Dendritic cell treated with granulocyte-macrophage colony-stimulating factor and Interleukin-4, amounts not matched to agents 40 ng/mL and 50 ng/mL, for 4 days (primary cell): ENCODE results near the gene DOCK9.

ENCODE experiments used
- H3K27ac Mint-ChIP-seq: one replicate; pipeline ENCODE4 v1.8.0; 2022; ENCODE audit warnings: mild to moderate bottlenecking, mixed read lengths
- H3K27me3 Mint-ChIP-seq: one replicate; pipeline ENCODE4 v1.8.0; 2022; ENCODE audit warnings: mild to moderate bottlenecking, mixed read lengths
- H3K36me3 Mint-ChIP-seq: one replicate; pipeline ENCODE4 v1.8.0; 2022; ENCODE audit warnings: low read depth, mixed read lengths
- H3K4me1 Mint-ChIP-seq: one replicate; pipeline ENCODE4 v1.8.0; 2022; ENCODE audit warnings: low read depth, mixed read lengths
- H3K4me3 Mint-ChIP-seq: one replicate; pipeline ENCODE4 v1.8.0; 2022; ENCODE audit warnings: mild to moderate bottlenecking, moderate library complexity, mixed read lengths
- H3K9me3 Mint-ChIP-seq: one replicate; pipeline ENCODE4 v1.8.0; 2022; ENCODE audit warnings: mixed read lengths
- intact Hi-C: fragments of 100-400 bp; cut with micrococcal nuclease; formaldehyde crosslinking; loops from one replicate; pipeline ENCODE4 v1.15.0; 2022

Gene DOCK9

DNA sequence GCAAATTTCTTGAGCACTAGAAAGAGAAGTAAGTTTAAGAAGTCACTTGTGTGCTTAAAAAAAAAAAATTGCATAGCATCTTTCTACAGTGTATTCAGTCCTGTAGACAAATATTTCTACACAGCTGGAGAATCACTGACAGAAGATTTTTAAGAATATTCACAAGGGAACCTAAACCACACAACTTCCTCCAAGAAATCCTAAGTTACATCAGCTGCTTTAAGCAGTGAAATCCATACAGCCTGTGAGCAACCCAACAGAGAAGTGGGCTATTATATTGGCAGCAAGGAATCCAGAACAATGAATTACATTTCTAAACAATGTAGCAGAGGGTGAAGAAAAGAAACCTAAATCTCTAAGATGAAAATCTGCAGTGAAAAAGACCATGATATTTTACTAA lies 1.5 kb downstream of the DOCK9 start:
- Mint-ChIP-seq H3K27ac (no peak overlapping the region), H3K27me3 (peaks cover 45% of the 10 kb centered on the region), H3K4me1 (peaks cover 6% of the 10 kb centered on the region), H3K36me3 (no peaks in the 10 kb centered on the region), H3K9me3 (no peaks in the 10 kb centered on the region), H3K4me3 (no peak overlapping the region)
- intact Hi-C loops: no loop called here

DNA sequence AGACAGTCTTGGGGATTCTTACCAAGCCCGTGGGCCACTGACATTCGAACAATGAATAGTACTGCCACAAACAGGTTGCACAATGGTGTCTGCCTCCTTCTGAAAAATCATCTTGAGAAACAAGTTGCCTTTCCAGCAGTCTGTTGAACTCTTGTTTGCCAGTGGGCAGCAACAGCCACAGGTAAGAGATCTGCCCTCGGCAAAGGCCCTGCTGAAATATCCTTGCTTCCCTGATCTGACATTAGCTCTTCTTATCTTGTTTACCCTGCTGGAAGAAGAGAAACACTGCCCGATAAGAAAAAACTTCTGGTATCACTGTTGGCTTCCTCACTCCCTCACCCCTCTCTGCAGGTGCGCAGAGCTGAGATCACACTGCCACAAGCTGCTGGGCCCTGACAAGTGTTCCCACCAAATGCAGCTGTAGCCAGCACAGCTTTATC lies 2.0 kb downstream of the DOCK9 start:
- Mint-ChIP-seq H3K9me3 (no peaks in the 10 kb centered on the region), H3K27me3 (peaks cover 46% of the 10 kb centered on the region), H3K36me3 (no peaks in the 10 kb centered on the region), H3K4me1 (peaks cover 6% of the 10 kb centered on the region), H3K27ac (no peak overlapping the region), H3K4me3 (no peak overlapping the region)
- intact Hi-C loops: no loop called here

DNA sequence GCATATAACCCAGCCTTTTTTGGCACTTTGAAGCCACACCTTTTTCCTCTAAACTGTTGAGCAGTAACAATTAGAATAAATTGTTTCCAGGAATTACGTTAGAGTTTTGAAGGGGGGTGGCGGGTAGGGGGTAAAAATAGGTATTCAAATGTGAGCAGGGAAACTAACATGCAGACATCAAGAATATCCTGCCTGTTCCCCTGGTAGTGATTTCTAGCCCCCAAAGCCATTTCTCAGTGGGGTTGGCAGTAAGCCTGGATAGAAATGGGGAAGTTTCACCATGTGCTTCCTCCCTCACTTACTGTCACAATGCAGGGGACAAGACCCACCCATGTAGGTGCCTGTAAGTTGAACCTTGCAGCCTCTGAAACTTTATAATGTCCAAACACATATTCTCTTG lies 3.8 kb downstream of the DOCK9 start:
- peaks cover 56% of the 10 kb centered on the region for H3K27me3 Mint-ChIP-seq
- H3K36me3 Mint-ChIP-seq: no peaks in the 10 kb centered on the region
- no peak overlapping the region for H3K27ac Mint-ChIP-seq
- intact Hi-C loops: no loop called here
- no peaks in the 10 kb centered on the region for H3K9me3 Mint-ChIP-seq
- H3K4me3 Mint-ChIP-seq: no peak overlapping the region
- H3K4me1 Mint-ChIP-seq: peaks cover 6% of the 10 kb centered on the region

GRCh38 chr13:98972627-98973026 lies 5.2 kb downstream of the DOCK9 start:
- Mint-ChIP-seq H3K36me3 (no peaks in the 10 kb centered on the region), H3K4me1 (peaks cover 6% of the 10 kb centered on the region), H3K27ac (no peak overlapping the region), H3K4me3 (no peak overlapping the region), H3K27me3 (peaks cover 48% of the 10 kb centered on the region), H3K9me3 (no peaks in the 10 kb centered on the region)
- intact Hi-C loops: no loop called here

DNA sequence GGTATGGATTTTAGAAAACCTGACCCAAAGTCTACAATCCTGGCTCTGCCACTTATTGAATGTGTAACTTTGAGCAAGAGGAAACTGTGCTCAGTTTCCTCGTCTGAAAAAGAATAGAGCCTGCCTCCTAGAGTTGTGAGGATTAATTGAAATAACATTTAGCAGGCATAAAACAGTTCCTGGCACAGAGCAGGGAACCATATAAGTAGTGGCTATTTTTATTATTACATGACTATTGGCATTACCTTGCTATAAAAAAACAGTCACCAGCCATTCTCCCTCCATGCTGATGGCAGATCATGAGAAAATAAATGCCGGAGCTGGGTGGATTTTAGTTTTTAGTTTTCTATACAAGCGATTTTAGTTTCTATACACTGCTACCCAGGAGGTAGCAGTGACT lies 5.8 kb downstream of the DOCK9 start:
- no peak overlapping the region for H3K4me3 Mint-ChIP-seq
- peaks cover 49% of the 10 kb centered on the region for H3K27me3 Mint-ChIP-seq
- no peaks in the 10 kb centered on the region for H3K36me3 Mint-ChIP-seq
- H3K4me1 Mint-ChIP-seq: peaks cover 6% of the 10 kb centered on the region
- intact Hi-C loops: no loop called here
- H3K9me3 Mint-ChIP-seq: no peaks in the 10 kb centered on the region
- H3K27ac Mint-ChIP-seq: no peak overlapping the region

GRCh38 chr13:98970330-98970729 lies 7.5 kb downstream of the DOCK9 start:
- H3K4me1 Mint-ChIP-seq: no peaks in the 10 kb centered on the region
- peaks cover 43% of the 10 kb centered on the region for H3K27me3 Mint-ChIP-seq
- no peak overlapping the region for H3K4me3 Mint-ChIP-seq
- H3K9me3 Mint-ChIP-seq: no peaks in the 10 kb centered on the region
- H3K27ac Mint-ChIP-seq: no peak overlapping the region
- intact Hi-C loops: no loop called here
- H3K36me3 Mint-ChIP-seq: no peaks in the 10 kb centered on the region

GRCh38 chr13:98967491-98967890 lies 10.4 kb downstream of the DOCK9 start:
- no peak overlapping the region for H3K27ac Mint-ChIP-seq

DNA sequence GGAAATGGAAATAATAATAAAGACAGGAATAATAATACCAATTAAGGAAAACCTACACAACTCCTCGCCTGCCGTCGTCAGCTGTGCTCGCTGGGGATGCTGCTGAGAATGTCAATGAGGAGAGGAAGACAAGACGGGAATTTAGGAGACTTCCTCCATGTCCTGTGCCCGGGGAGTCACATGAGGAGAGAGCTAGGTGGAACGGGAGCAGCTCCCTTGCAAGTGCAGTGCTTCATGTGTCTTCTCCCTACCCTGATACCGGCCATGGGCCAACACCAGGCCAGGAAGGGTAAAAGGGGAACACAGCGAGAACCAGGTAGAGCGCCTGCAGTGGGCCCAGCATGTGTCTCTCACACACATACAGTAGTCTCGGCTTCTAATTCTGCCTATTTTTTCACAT lies 11.8 kb downstream of the DOCK9 start:
- intact Hi-C loops: no loop called here
- Mint-ChIP-seq H3K4me1 (no peaks in the 10 kb centered on the region), H3K27ac (no peak overlapping the region), H3K36me3 (no peaks in the 10 kb centered on the region), H3K27me3 (peaks cover 38% of the 10 kb centered on the region), H3K4me3 (no peak overlapping the region), H3K9me3 (no peaks in the 10 kb centered on the region)

More at GRCh38 chr13:98967491-98967890, 10.4 kb downstream of the DOCK9 start:
- Mint-ChIP-seq H3K36me3 (no peaks in the 10 kb centered on the region), H3K4me3 (no peak overlapping the region), H3K27me3 (peaks cover 39% of the 10 kb centered on the region), H3K9me3 (no peaks in the 10 kb centered on the region), H3K4me1 (no peaks in the 10 kb centered on the region)
- intact Hi-C loops: no loop called here

GRCh38 chr13:98965325-98965724 lies 12.5 kb downstream of the DOCK9 start:
- intact Hi-C loops: no loop called here
- H3K36me3 Mint-ChIP-seq: no peaks in the 10 kb centered on the region
- H3K27ac Mint-ChIP-seq: no peak overlapping the region
- no peak overlapping the region for H3K4me3 Mint-ChIP-seq
- no peaks in the 10 kb centered on the region for H3K4me1 Mint-ChIP-seq
- no peaks in the 10 kb centered on the region for H3K9me3 Mint-ChIP-seq
- H3K27me3 Mint-ChIP-seq: peaks cover 34% of the 10 kb centered on the region

DNA sequence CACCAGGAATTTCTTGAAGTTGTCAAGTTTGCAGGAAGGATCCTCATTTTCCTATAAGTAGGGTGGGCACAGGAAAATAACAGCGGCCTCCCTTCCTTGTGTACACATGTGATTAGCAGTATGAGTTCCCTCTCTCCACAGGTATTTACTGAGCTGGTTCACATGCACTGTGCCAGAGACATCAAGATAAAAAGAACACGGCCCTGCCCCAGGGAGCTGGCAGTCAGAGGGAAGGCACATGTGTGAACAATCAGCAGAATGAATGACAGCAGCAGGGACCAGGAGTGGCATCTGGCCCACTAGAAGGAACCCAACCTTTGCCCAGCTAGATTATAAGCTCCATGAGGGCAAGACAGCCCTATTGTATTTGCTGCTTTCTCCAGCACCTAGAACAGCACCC lies 13.9 kb downstream of the DOCK9 start:
- Mint-ChIP-seq H3K36me3 (no peaks in the 10 kb centered on the region), H3K4me3 (no peak overlapping the region), H3K9me3 (no peaks in the 10 kb centered on the region), H3K4me1 (no peaks in the 10 kb centered on the region), H3K27me3 (peaks cover 24% of the 10 kb centered on the region), H3K27ac (no peak overlapping the region)
- intact Hi-C loops: no loop called here

DNA sequence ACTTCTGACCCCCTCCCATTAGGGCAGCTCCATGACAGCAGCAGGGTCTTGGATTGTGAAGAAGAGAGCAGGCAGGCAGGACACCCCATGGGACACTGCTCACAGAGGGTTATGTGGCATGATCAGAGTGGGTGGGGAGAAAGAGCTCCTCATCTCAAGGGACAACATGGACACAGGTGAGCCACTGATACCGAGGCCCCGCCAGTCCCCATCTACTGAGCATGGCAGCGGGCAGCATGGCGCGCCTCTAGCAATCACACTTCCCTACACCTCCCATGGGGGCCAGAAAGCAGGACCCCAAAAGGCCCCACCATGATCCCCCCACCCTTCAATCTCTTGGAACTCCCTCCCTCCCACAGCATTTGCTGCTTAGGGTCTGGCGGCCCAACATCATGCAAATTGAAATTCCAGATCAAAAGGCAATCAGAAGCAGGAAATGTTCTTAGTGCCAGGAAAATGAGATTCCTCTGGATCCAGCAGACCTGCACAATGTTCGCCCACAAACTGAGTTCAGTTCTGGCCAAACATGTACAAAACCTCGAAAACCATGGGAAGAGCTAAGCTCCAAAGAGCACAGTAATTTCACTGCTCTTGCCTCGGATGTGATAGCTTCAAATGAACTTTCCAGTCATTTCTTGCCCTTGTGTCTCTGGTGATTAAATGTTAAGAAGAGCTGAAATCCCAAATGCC lies 14.8 kb downstream of the DOCK9 start:
- H3K4me1 Mint-ChIP-seq: no peaks in the 10 kb centered on the region
- intact Hi-C loops: no loop called here
- H3K36me3 Mint-ChIP-seq: no peaks in the 10 kb centered on the region
- no peaks in the 10 kb centered on the region for H3K9me3 Mint-ChIP-seq
- H3K27ac Mint-ChIP-seq: no peak overlapping the region
- H3K27me3 Mint-ChIP-seq: peaks cover 22% of the 10 kb centered on the region
- no peak overlapping the region for H3K4me3 Mint-ChIP-seq

DNA sequence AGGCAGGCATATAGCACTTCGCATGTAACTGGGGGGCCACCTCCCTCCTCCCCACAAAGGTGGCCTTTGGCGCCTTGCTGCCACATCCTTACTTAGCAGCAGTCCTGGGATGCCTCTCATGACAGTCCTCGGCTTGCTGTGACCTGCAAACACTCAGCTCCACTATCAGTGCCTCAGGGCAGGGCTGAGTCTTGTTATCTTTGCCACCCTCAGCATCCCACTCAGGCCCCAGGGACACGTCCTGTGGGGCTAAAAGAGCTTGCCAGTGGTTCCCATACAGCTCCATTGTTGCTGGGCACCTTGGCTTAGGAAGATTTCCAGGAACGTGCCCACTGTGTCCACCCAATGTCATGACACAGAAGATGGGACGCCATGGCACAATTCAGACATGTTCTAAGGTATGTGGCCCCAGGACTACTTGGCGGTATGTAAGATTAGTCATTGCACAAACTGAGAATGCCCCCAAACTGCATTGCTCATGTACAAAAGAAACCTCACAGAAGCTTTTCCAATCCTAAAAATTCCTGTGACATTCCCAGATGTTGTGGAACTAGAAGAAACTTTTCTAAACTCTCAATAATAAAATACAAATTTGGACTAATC lies 16.3 kb downstream of the DOCK9 start:
- Mint-ChIP-seq H3K4me1 (no peaks in the 10 kb centered on the region), H3K9me3 (no peaks in the 10 kb centered on the region), H3K36me3 (no peaks in the 10 kb centered on the region), H3K27ac (no peak overlapping the region), H3K4me3 (no peak overlapping the region), H3K27me3 (peaks cover 17% of the 10 kb centered on the region)
- intact Hi-C loops: no loop called here

GRCh38 chr13:98960606-98961502 lies 17.0 kb downstream of the DOCK9 start:
- H3K27me3 Mint-ChIP-seq: peaks cover 15% of the 10 kb centered on the region
- intact Hi-C loops: no loop called here
- H3K36me3 Mint-ChIP-seq: no peaks in the 10 kb centered on the region
- H3K4me1 Mint-ChIP-seq: no peaks in the 10 kb centered on the region
- H3K27ac Mint-ChIP-seq: no peak overlapping the region
- H3K9me3 Mint-ChIP-seq: no peaks in the 10 kb centered on the region
- H3K4me3 Mint-ChIP-seq: no peak overlapping the region
